ENCODE results near the gene STK26.
A peak's percentile ranks its signal among the peaks of the same experiment; 100 is the strongest.
"Not testable (repeated sequence)": the region's sequence is repeated elsewhere in the genome, so short reads cannot be mapped to it uniquely, and the experiment has no call there.

Gene STK26

GRCh38 chrX:132040066-132040465, 17.0 kb downstream of the STK26 start:
- no peak for DNase-seq

GRCh38 chrX:132041015-132041414, 17.9 kb downstream of the STK26 start:
- DNase-seq = no peak

GRCh38 chrX:132043977-132044376, 20.9 kb downstream of the STK26 start:
- no peak for DNase-seq

GRCh38 chrX:132044953-132045352, 21.9 kb downstream of the STK26 start:
- peak; percentile 20 for DNase-seq

GRCh38 chrX:132045456-132045855, 22.4 kb downstream of the STK26 start:
- no peak for DNase-seq

GRCh38 chrX:132046533-132046932, 23.4 kb downstream of the STK26 start:
- peak; percentile 67 for DNase-seq

- not testable (repeated sequence) for DNase-seq
Measured at GRCh38 chrX:132051778-132052177, 28.7 kb downstream of the STK26 start.

GRCh38 chrX:132058050-132058449, 34.9 kb downstream of the STK26 start:
- no peak for DNase-seq

GRCh38 chrX:132058975-132059374, 35.9 kb downstream of the STK26 start:
- DNase-seq = no peak

- DNase-seq = no peak
Measured at GRCh38 chrX:132059973-132060540, 37.0 kb downstream of the STK26 start.

GRCh38 chrX:132063334-132063733, 40.2 kb downstream of the STK26 start:
- DNase-seq = no peak

- DNase-seq = no peak
Measured at GRCh38 chrX:132063862-132064261, 40.8 kb downstream of the STK26 start.

GRCh38 chrX:132068405-132068804, 45.3 kb downstream of the STK26 start:
- no peak for DNase-seq

GRCh38 chrX:132071254-132071653, 48.2 kb downstream of the STK26 start:
- peak; percentile 46 for DNase-seq

GRCh38 chrX:132077414-132077813, 54.3 kb downstream of the STK26 start:
- no peak for DNase-seq

- no peak for DNase-seq
Measured at GRCh38 chrX:132077912-132078311, 54.8 kb downstream of the STK26 start.

- DNase-seq = no peak
Measured at GRCh38 chrX:132085786-132086185, 62.7 kb downstream of the STK26 start.

- no peak for DNase-seq
Measured at GRCh38 chrX:132086672-132087071, 63.6 kb downstream of the STK26 start.

- DNase-seq = peak; percentile 15
Measured at GRCh38 chrX:132088864-132089263, 65.8 kb downstream of the STK26 start.

GRCh38 chrX:132090403-132091159, 67.5 kb downstream of the STK26 start:
- peak; percentile 7 for DNase-seq

GRCh38 chrX:132092439-132093065, 69.5 kb downstream of the STK26 start:
- peak; percentile 78 for DNase-seq

GRCh38 chrX:132093239-132093860, 70.2 kb downstream of the STK26 start:
- no peak for DNase-seq

- no peak for DNase-seq
Measured at GRCh38 chrX:132094164-132094563, 71.1 kb downstream of the STK26 start.

- DNase-seq = not testable (repeated sequence)
Measured at GRCh38 chrX:132098704-132099103, 75.6 kb downstream of the STK26 start.

Data from hematopoietic multipotent progenitor cell treated with erythropoietin and hydrocortisone succinate and interleukin-3 and kit ligand, for 6 days (in vitro differentiated cells).